HG03135 (cell line): ENCODE measurements around the gene SECISBP2.

ENCODE experiments used
- ATAC-seq: cut with Tn5 transposase; IDR thresholded peaks from one replicate; pipeline ENCODE4 v1.9.1; 2021; ENCODE audit warnings: mild to moderate bottlenecking, moderate library complexity; ENCODE audit not compliant: unreplicated experiment

The SECISBP2 gene

GRCh38 chr9:89345476-89345875, 27.2 kb downstream of the SECISBP2 start:
- ATAC-seq, result no peak

- ATAC-seq, result no peak
These were observed 28.4 kb downstream of the SECISBP2 start for GRCh38 chr9:89346696-89347095.

- no peak for ATAC-seq
These were observed 29.4 kb downstream of the SECISBP2 start for GRCh38 chr9:89347651-89348050.

GRCh38 chr9:89349607-89350006, 31.3 kb downstream of the SECISBP2 start:
- ATAC-seq, result no peak

- ATAC-seq, result no peak
These were observed 32.8 kb downstream of the SECISBP2 start for GRCh38 chr9:89350988-89351557.

GRCh38 chr9:89351584-89352300, 33.4 kb downstream of the SECISBP2 start:
- ATAC-seq, result no peak

- ATAC-seq, result no peak
These were observed 34.2 kb downstream of the SECISBP2 start for GRCh38 chr9:89352451-89352850.

- ATAC-seq, result no peak
These were observed 34.8 kb downstream of the SECISBP2 start for GRCh38 chr9:89352874-89353649.

GRCh38 chr9:89353989-89354388, 35.7 kb downstream of the SECISBP2 start:
- ATAC-seq, result no peak

GRCh38 chr9:89354471-89354870, 36.2 kb downstream of the SECISBP2 start:
- ATAC-seq, result no peak

GRCh38 chr9:89356782-89357181, 38.5 kb downstream of the SECISBP2 start:
- ATAC-seq, result no peak

GRCh38 chr9:89357331-89358197, 39.3 kb downstream of the SECISBP2 start:
- no peak for ATAC-seq

GRCh38 chr9:89358376-89358916, 40.1 kb downstream of the SECISBP2 start:
- ATAC-seq, result no peak

GRCh38 chr9:89358985-89359384, 40.7 kb downstream of the SECISBP2 start:
- ATAC-seq, result no peak

GRCh38 chr9:89359751-89360261, 41.5 kb downstream of the SECISBP2 start:
- ATAC-seq, result no peak

- no peak for ATAC-seq
These were observed 42.2 kb downstream of the SECISBP2 start for GRCh38 chr9:89360465-89360864.

GRCh38 chr9:89361031-89361430, 42.7 kb downstream of the SECISBP2 start:
- no peak for ATAC-seq

- ATAC-seq, result no peak
These were observed 43.7 kb downstream of the SECISBP2 start for GRCh38 chr9:89361816-89362646.

GRCh38 chr9:89362647-89363310, 44.5 kb downstream of the SECISBP2 start:
- ATAC-seq, result no peak
